GM21526 (cell line): Measurements from ENCODE around the gene LRRC61.
"Not testable (repeated sequence)": the region's sequence is repeated elsewhere in the genome, so short reads cannot be mapped to it uniquely, and the experiment has no call there.

Experiments
- ATAC-seq: cut with Tn5 transposase; IDR thresholded peaks from one replicate; pipeline ENCODE4 v1.9.1; 2021; ENCODE audit warnings: moderate library complexity; ENCODE audit not compliant: unreplicated experiment, low FRiP score

The LRRC61 gene

GRCh38 chr7:150306377-150306776 is 16.8 kb upstream of the LRRC61 start:
- not testable (repeated sequence) for ATAC-seq

DNA sequence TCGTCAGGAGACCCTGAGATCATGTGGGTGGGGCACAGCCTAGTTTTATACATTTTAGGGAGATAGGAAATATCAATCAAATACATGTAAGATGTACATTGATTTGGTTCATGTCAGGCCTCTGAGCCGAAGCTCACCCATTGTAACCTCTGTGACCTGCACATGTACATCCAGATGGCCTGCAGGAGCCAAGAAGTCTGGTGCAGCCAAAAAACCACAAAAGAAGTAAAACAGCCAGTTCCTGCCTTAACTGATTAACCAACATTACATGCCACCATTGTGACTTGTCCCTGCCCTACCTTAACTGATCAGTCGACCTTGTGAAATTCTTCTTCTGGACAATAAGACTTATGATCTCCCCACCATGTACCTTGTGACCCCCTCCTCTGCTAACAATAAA is 16.0 kb upstream of the LRRC61 start:
- no peak for ATAC-seq

GRCh38 chr7:150307904-150308303 is 15.3 kb upstream of the LRRC61 start:
- ATAC-seq, result no peak

DNA sequence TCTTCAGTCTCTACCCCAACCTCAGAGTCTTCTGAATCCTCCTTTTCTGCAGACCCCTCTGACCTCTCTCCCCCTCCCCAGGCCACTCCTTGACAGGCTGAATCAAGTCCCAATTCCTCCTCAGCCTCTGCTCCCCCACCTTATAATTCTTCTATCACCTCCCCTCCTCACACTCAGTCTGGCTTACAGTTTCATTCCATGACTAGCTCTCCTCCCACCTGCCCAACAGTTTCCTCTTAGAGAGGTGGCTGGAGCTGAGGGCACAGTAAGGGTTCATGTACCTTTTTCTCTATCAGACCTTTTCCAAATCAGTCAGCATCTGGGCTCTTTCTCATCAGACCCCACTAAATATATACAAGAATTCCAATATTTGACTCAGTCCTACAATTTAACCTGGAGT is 14.6 kb upstream of the LRRC61 start:
- ATAC-seq, result no peak

GRCh38 chr7:150311146-150311545 is 12.0 kb upstream of the LRRC61 start:
- no peak for ATAC-seq

GRCh38 chr7:150311711-150312110 is 11.4 kb upstream of the LRRC61 start:
- ATAC-seq, result no peak

DNA sequence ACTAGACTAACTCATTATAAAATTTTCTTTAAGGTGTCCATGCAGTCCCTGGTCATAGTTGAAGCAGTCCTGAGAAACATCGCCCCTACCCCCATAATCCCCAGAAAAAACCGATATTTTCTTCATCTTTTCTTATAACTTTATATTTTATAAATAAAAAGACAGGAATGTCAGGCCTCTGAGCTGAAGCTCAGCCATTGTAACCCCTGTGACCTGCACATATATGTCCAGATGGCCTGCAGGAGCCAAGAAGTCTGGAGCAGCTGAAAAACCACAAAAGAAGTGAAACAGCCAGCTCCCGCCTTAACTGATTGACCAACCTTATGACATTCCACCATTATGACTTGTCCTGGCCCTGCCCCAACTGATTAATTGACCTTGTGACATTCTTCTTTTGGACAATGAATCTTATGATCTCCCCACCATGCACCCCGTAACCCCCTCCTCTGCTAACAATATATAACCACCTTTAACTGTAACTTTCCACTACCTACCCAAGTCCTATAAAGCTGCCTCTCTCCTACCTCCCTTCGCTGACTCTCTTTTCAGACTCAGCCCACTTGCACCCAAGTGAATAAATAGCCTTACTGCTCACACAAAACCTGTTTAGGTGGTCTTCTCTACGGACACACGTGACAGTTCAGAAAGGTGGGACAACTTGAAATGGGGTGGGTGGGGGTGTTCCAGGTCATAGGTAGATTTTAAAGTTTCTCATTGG is 10.3 kb upstream of the LRRC61 start:
- not testable (repeated sequence) for ATAC-seq

DNA sequence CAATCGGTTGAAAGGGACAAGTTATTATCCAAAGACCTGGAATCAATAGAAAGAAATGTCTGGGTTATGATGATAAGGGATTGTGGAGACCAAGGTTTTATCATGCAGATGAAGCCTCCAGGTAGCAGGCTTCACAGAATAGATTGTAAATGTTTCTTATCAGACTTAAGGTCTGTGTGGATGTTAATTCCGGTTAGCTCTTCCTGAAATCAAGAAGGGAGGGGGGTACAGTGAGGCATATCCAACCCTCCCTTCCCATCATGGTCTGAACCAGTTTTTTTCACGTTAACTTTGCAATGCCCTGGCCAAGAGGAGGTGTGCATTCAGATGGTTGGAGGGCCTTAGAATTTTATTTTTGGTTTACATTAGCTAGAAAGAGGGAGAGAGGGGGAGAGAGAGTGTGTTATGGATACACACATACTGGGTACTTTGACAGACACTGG is 9.8 kb upstream of the LRRC61 start:
- ATAC-seq, result no peak

GRCh38 chr7:150313870-150314269 is 9.3 kb upstream of the LRRC61 start:
- ATAC-seq, result no peak

- no peak for ATAC-seq
Measured at GRCh38 chr7:150314639-150315239, 8.4 kb upstream of the LRRC61 start.

DNA sequence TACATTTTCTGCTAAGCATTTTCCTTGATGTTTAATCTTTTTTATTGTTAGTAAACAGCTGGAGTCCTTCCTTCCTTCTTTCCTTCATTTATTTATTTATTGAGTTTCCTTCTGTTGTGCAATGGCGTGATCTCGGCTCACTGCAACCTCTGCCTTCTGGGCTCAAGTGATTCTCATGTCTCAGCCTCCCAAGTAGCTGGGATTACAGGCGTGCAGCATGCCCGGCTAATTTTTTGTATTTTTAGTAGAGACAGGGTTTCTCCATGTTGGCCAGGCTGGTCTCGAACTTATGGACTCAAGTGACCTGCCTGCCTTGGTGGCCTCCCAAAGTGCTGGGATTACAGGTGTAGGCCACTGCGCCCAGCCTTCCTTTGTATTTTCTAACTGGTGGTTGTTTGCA is 6.2 kb upstream of the LRRC61 start:
- not testable (repeated sequence) for ATAC-seq

GRCh38 chr7:150317748-150318444 is 5.3 kb upstream of the LRRC61 start:
- no peak for ATAC-seq

DNA sequence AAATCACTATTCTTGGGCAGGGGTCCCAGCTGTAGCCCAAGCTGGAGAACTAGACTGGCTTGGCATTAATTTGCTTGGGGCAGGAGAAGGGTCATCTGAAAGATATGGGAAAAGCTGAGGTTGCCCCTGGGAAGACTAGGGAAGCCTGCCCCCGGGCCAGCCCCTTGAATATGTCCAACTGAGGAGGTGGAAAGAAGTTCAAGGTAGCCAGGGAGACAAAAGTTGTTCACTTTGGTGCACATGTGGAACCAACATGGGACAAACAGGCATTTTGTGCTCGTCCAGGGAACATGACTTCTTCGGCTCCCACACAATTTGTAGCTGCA is 1.4 kb upstream of the LRRC61 start:
- no peak for ATAC-seq

- no peak for ATAC-seq
Measured at GRCh38 chr7:150322114-150322832, 882 bp upstream of the LRRC61 start.

DNA sequence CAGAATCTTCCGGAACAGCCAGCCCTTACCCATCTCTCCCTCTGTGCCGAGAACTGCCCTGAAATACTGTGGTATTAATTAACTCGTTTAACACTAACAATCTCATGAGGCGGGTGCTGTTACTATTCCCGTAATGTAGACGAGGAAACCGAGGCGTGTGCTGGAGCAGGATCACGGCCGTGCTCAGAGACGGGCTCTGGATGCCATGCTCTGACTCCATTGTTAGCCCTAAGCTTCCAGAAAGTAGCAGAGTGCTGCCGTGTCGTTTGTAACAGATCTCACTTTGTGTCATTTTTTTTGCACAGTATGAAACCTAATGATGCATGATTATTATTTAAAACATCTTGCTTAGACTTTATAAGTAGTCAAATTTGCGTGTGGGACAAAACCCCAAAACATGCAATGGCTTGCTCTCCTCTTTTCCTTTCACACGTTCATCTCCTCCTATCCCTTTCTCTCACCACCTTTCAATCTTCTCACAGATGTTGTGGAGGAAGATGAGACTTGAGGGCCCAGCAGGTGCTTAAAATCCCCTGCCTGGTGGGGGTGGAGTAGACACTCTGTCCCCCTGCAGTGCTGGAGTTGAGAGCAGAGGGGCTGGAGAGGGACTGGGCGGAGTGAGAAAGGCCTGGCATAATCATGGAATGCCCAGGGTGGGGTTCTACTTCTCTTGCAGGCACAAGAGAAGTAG is 672 bp downstream of the LRRC61 start:
- peak; percentile 27 for ATAC-seq

DNA sequence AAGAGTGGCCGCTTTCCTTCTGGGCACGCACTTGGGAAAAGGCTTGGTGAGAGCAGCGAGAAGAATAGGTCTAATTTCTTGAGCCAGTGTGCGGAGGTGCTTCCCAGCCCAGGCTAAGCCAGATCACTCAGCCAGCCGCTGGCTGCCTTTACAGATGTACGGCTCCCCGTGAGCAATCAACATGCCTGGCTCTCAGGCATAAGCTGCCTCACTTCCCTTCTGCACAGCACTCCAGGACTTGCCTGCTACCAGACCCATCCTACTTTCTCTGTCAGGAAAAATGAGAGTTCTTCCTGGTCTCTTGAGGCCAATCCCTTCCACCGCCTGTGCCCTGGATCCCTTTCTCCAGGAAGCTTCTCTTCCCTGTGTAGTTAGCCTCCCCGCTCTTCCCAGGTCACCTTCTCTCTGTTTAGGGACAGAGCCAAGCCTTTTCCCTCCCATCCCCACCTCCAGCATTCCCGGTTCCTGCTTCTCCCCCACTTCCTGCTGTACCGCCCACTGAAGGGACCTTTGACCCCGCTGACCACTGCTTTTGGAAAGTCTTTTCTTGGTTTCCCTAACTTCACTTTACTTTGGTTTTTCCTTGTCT is 1.3 kb downstream of the LRRC61 start:
- no peak for ATAC-seq

GRCh38 chr7:150325110-150325611 is 2.0 kb downstream of the LRRC61 start:
- ATAC-seq, result no peak

GRCh38 chr7:150325901-150326300 is 2.7 kb downstream of the LRRC61 start:
- ATAC-seq, result no peak

GRCh38 chr7:150326657-150327268 is 3.6 kb downstream of the LRRC61 start:
- ATAC-seq, result no peak

DNA sequence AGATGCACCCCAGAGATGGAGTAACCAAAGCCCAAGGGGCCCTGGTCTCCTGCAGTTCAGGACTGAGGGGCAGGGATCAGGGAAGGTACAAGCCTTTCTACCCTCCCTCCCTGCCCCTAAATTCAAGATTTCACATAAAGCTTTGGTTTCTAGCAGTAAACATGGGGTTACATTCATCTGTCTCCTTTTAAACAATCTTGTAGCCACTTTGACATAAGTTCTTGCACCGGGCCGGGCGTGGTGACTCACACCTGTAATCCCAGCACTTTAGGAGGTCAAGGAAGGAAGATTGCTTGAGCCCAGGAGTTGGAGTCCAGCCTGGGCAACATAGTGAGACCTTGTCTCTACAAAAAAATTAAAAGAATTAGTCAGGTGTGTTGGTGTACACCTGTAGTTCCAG is 4.2 kb downstream of the LRRC61 start:
- no peak for ATAC-seq
